ENCODE data around the gene MSI2. TPM values are rescaled to one million over a fixed set of nuclear protein-coding genes. Genes with fewer than 3 reads are reported as not detected.
A peak's percentile ranks its signal among the peaks of the same experiment; 100 is the strongest.

The MSI2 gene
- total and polyA plus RNA-seq, 2 experiments from 2014 or later, result 18.9 to 41.8 TPM

GRCh38 chr17:57234061-57234738 is 22.1 kb upstream of the MSI2 start:
- Histone ChIP-seq H3K4me3 (no peak overlapping the region), H3K79me2 (replicated peaks; ENCODE audit: insufficient read depth) (no peaks in the 10 kb centered on the region), H3K27ac (ENCODE audit: low read depth) (no peak overlapping the region), H3K4me1 (ENCODE audit: insufficient read depth) (no peaks in the 10 kb centered on the region), H3K9me2 (ENCODE audit: insufficient read depth) (no peaks in the 10 kb centered on the region), H4K20me1 (replicated peaks; ENCODE audit: insufficient read depth) (no peaks in the 10 kb centered on the region), H3F3A (replicated peaks; ENCODE audit: low read depth) (no peaks in the 10 kb centered on the region), H3K27me3 (ENCODE audit: insufficient read depth) (no peaks in the 10 kb centered on the region), H3K4me2 (no peak overlapping the region), H3K36me3 (ENCODE audit: insufficient read depth) (no peaks in the 10 kb centered on the region), H2AFZ (0 out of 2 replicates have a peak overlapping the region, but pooled peaks have one; percentile 57)
- Mint-ChIP-seq H3K36me3 (ENCODE audit: low read depth) (no peaks in the 10 kb centered on the region), H3K27ac (no peak overlapping the region), H3K4me1 (peaks cover 20% of the 10 kb centered on the region), H3K9me3 (no peaks in the 10 kb centered on the region; the same call in 2 of the 3 replicates), H3K27me3 (ENCODE audit: insufficient read depth, low read depth, poor library complexity) (peaks cover 6% of the 10 kb centered on the region), H3K4me3 (no peak overlapping the region)
- ATAC-seq (no peak), DNase-seq (ENCODE audit: low spot score) (no peak)
- TF ChIP-seq CREB1 (CRISPR knock-in tag; IDR thresholded peaks at IDR 0.05; ENCODE audit: low read depth) (no peak), STAT1 (IDR thresholded peaks at IDR 0.05; ENCODE audit: unreplicated experiment) (no peak), EZH2 (IDR thresholded peaks at IDR 0.05; ENCODE audit: low read depth, unreplicated experiment) (no peak), ETS1 (IDR thresholded peaks at IDR 0.05) (no peak), ZNF114 (CRISPR knock-in tag; IDR thresholded peaks at IDR 0.05) (no peak), CTCF (conservative IDR thresholded peaks at IDR 0.05; ENCODE audit: low read depth in 2 of 2) (no peak), EZH2phosphoT487 (IDR thresholded peaks at IDR 0.05; ENCODE audit: unreplicated experiment) (no peak), JUNB (IDR thresholded peaks at IDR 0.05; ENCODE audit: unreplicated experiment) (no peak), ZNF331 (CRISPR knock-in tag; IDR thresholded peaks at IDR 0.05; ENCODE audit: low read depth) (no peak), ZNF462 (CRISPR knock-in tag; IDR thresholded peaks at IDR 0.05) (no peak), NANOG (IDR thresholded peaks at IDR 0.05; ENCODE audit: borderline replicate concordance) (no peak), POLR2AphosphoS5 (IDR thresholded peaks at IDR 0.05; ENCODE audit: low read depth) (no peak), REST (IDR thresholded peaks at IDR 0.05; ENCODE audit: unreplicated experiment) (no peak)

All from GM23338 (cell line).